H1 (cell line): ENCODE results near the gene WDR5. TPM values are rescaled to one million over a fixed set of nuclear protein-coding genes. Genes with fewer than 3 reads are reported as not detected.

ENCODE experiments used
- CTCF ChIA-PET: fragments of 300-600 bp; sonication (Branson Sonifier 250); formaldehyde crosslinking; loops from one replicate; lab custom pipeline; 2021; ENCODE audit not compliant: partially characterized antibody; lab: Charles Lee
- POLR2A ChIA-PET: fragments of 300-600 bp; sonication (Branson Sonifier 250); formaldehyde crosslinking; loops from one replicate; lab custom pipeline; 2021; ENCODE audit warnings: inconsistent platforms; ENCODE audit not compliant: partially characterized antibody; lab: Charles Lee
- DNase-seq, 2 experiments: peaks; one replicate each; pipeline versions ENCODE4 v3.0.0 to v3.0.0-alpha.2; 2010 to 2022; ENCODE audit warnings: low spot score in 2 of 2, low read depth in 1 of 2, mixed read lengths in 1 of 2
- FAIRE-seq: peaks from 2 replicates; lab custom pipeline; 2011; peaks lifted over from hg19 to GRCh38; lab: Jason Lieb, UNC
- H2AFZ ChIP-seq: 2 replicates; pipeline ENCODE4 v1.8.1; 2012; ENCODE audit warnings: low read length, inconsistent platforms
- H2AK5ac ChIP-seq: 2 replicates; pipeline ENCODE4 v1.6.1; 2013; ENCODE audit warnings: low read depth, low read length
- H2BK120ac ChIP-seq: replicated peaks from 2 replicates; pipeline ENCODE3; 2013; ENCODE audit warnings: low read depth, low read length, inconsistent platforms
- H2BK12ac ChIP-seq: 2 replicates; pipeline ENCODE4 v1.6.1; 2013; ENCODE audit warnings: low read depth, low read length
- H2BK15ac ChIP-seq: 2 replicates; pipeline ENCODE4 v1.6.1; 2013; ENCODE audit warnings: low read length
- H2BK20ac ChIP-seq: 2 replicates; pipeline ENCODE4 v1.6.1; 2013; ENCODE audit warnings: low read length
- H2BK5ac ChIP-seq: 2 replicates; pipeline ENCODE4 v1.6.1; 2013; ENCODE audit warnings: low read depth, low read length
- H3K14ac ChIP-seq: 2 replicates; pipeline ENCODE4 v1.6.1; 2013; ENCODE audit warnings: inconsistent platforms; ENCODE audit not compliant: insufficient read length
- H3K18ac ChIP-seq: 2 replicates; pipeline ENCODE4 v1.6.1; 2013; ENCODE audit warnings: low read length; ENCODE audit errors: extremely low read depth
- H3K23ac ChIP-seq: 2 replicates; pipeline ENCODE4 v1.6.1; 2013; ENCODE audit warnings: inconsistent platforms; ENCODE audit not compliant: insufficient read length
- H3K23me2 ChIP-seq: 2 replicates; pipeline ENCODE4 v1.6.1; 2013; ENCODE audit warnings: low read depth, low read length
- H3K27ac ChIP-seq: 2 replicates; pipeline ENCODE4 v1.6.1; 2011; ENCODE audit warnings: low read depth, low read length, inconsistent platforms
- H3K27me3 ChIP-seq, 4 experiments: replicated peaks in 1 of 4; 1 replicate in 1 of 4; 2 replicates in 3 of 4; pipeline versions ENCODE4 v1.6.1 to v1.8.1; 2011 to 2013; ENCODE audit warnings: low read length in 3 of 4, mild to moderate bottlenecking in 3 of 4, inconsistent platforms in 2 of 4, mixed read lengths in 2 of 4, moderate library complexity in 1 of 4; ENCODE audit not compliant: control insufficient read depth in 3 of 4, insufficient read depth in 3 of 4; ENCODE audit errors: extremely low read depth in 1 of 4
- H3K36me3 ChIP-seq, 4 experiments: 2 replicates each; pipeline versions ENCODE4 v1.6.1 to v1.8.1; 2011 to 2013; ENCODE audit warnings: mild to moderate bottlenecking in 4 of 4, low read length in 3 of 4, moderate library complexity in 2 of 4, control low read depth in 1 of 4, inconsistent platforms in 1 of 4; ENCODE audit not compliant: insufficient read depth in 4 of 4, control insufficient read depth in 2 of 4
- H3K4ac ChIP-seq: replicated peaks from 2 replicates; pipeline ENCODE3; 2013; ENCODE audit warnings: low read length, low read depth, mixed read lengths, inconsistent platforms; ENCODE audit not compliant: insufficient read length
- H3K4me1 ChIP-seq, 4 experiments: replicated peaks in 1 of 4; 1 replicate in 1 of 4; 2 replicates in 3 of 4; pipeline versions ENCODE4 v1.6.1 to v1.8.1; 2011 to 2013; ENCODE audit warnings: low read length in 3 of 4, inconsistent platforms in 2 of 4, mixed read lengths in 1 of 4; ENCODE audit not compliant: insufficient read depth in 4 of 4, control insufficient read depth in 3 of 4
- H3K4me2 ChIP-seq, 2 experiments: 2 replicates each; pipeline versions ENCODE4 v1.6.1 to v1.8.1; 2011 to 2013; ENCODE audit warnings: low read depth in 2 of 2, low read length in 2 of 2, control low read depth in 1 of 2, inconsistent platforms in 1 of 2, mild to moderate bottlenecking in 1 of 2; ENCODE audit not compliant: insufficient read depth in 1 of 2
- H3K4me3 ChIP-seq, 4 experiments: fragments of 200-600, 300-600 bp in 1 of 4; sonication (generic), shearing (Covaris generic), sonication (Bioruptor Twin) in 1 of 4; 2 replicates each; pipeline versions ENCODE4 v1.5.1 to v1.8.1; 2011 to 2016; ENCODE audit warnings: low read length in 4 of 4, low read depth in 3 of 4, control low read depth in 2 of 4, inconsistent platforms in 2 of 4, mild to moderate bottlenecking in 2 of 4, mixed read lengths in 1 of 4, moderate library complexity in 1 of 4; ENCODE audit not compliant: insufficient read depth in 2 of 4; ENCODE audit errors: extremely low read depth in 1 of 4
- H3K56ac ChIP-seq: replicated peaks from 2 replicates; pipeline ENCODE3; 2013; ENCODE audit warnings: low read depth, mild to moderate bottlenecking, mixed read lengths, low read length, inconsistent platforms; ENCODE audit not compliant: insufficient read length
- H3K79me1 ChIP-seq: 2 replicates; pipeline ENCODE4 v1.6.1; 2013; ENCODE audit warnings: low read depth, low read length, control low read depth
- H3K79me2 ChIP-seq, 2 experiments: 2 replicates each; pipeline versions ENCODE4 v1.6.1 to v1.8.1; 2012 to 2013; ENCODE audit warnings: low read length in 2 of 2, mild to moderate bottlenecking in 2 of 2, inconsistent platforms in 1 of 2; ENCODE audit not compliant: insufficient read depth in 2 of 2, control insufficient read depth in 1 of 2
- H3K9ac ChIP-seq, 4 experiments: replicated peaks in 1 of 4; 1 replicate in 1 of 4; 2 replicates in 3 of 4; pipeline versions ENCODE4 v1.6.1 to v1.8.1; 2011 to 2013; ENCODE audit warnings: low read depth in 3 of 4, low read length in 3 of 4, control low read depth in 2 of 4, mild to moderate bottlenecking in 2 of 4, moderate library complexity in 2 of 4, inconsistent platforms in 1 of 4; ENCODE audit errors: extremely low read depth in 1 of 4
- H3K9me3 ChIP-seq, 2 experiments: 2 replicates each; pipeline versions ENCODE4 v1.6.1 to v1.8.1; 2012 to 2013; ENCODE audit warnings: mild to moderate bottlenecking in 2 of 2, moderate library complexity in 2 of 2, control low read depth in 1 of 2, inconsistent platforms in 1 of 2, low read depth in 1 of 2, low read length in 1 of 2, mixed read lengths in 1 of 2; ENCODE audit not compliant: insufficient read depth in 2 of 2
- H4K20me1 ChIP-seq, 2 experiments: replicated peaks in 1 of 2; 2 replicates each; pipeline versions ENCODE3 to v1.8.1; 2011 to 2013; ENCODE audit warnings: inconsistent platforms in 2 of 2, low read length in 2 of 2, mild to moderate bottlenecking in 1 of 2; ENCODE audit not compliant: insufficient read depth in 2 of 2, control insufficient read depth in 1 of 2
- H4K5ac ChIP-seq: 2 replicates; pipeline ENCODE4 v1.6.1; 2013; ENCODE audit warnings: low read length, low read depth, mixed read lengths, inconsistent platforms; ENCODE audit not compliant: insufficient read length
- H4K8ac ChIP-seq: 2 replicates; pipeline ENCODE4 v1.8.0; 2013; ENCODE audit warnings: mild to moderate bottlenecking, moderate library complexity, low read length, inconsistent platforms; ENCODE audit not compliant: insufficient read depth; ENCODE audit errors: extremely low read depth
- H4K91ac ChIP-seq: replicated peaks from 2 replicates; pipeline ENCODE3; 2013; ENCODE audit warnings: low read length, mixed read lengths, inconsistent platforms; ENCODE audit not compliant: insufficient read length
- ASH2L ChIP-seq: fragments of 200-600, 300-600 bp; sonication (generic); IDR thresholded peaks from one replicate; pipeline ENCODE4 v1.7.1; 2017; ENCODE audit warnings: low read length
- KDM1A ChIP-seq: fragments of 200-600, 300-600 bp; sonication (generic); IDR thresholded peaks from 2 replicates; pipeline ENCODE4 v1.7.1; 2016; ENCODE audit warnings: mild to moderate bottlenecking, low read length, borderline replicate concordance
- WGBS, 2 experiments: shearing (Covaris generic) in 1 of 2; methylation state at CpG; one replicate each; pipeline versions ENCODE4 v1.1.6 to v1.1.7; 2013 to 2015; ENCODE audit warnings: low lambda C conversion rate in 2 of 2, mixed read lengths in 2 of 2, inconsistent platforms in 1 of 2, low coverage in 1 of 2, missing lambda C conversion rate in 1 of 2; ENCODE audit not compliant: insufficient replicate concordance in 2 of 2, insufficient coverage in 1 of 2, insufficient read length in 1 of 2; ENCODE audit errors: extremely low coverage in 1 of 2, missing lambda C conversion rate in 1 of 2; 5-methylcytosine and 5-hydroxymethylcytosine counted together
- polyA plus RNA-seq, 7 experiments: library from polyadenylated mRNA; depleted of rRNA in 3 of 7; stranded (reverse) in 5 of 7; unstranded in 2 of 7; fragments of >200 nt in 5 of 7; fragments of 200-250 nt in 2 of 7; gene quantifications; 1 replicate in 5 of 7; 2 replicates in 1 of 7; 4 replicates in 1 of 7; pipeline versions ENCODE4 v1.2.1 to v1.2.3, GENCODE V29; 2011 to 2013; ENCODE audit warnings: missing spikeins in 2 of 7, mixed read lengths in 2 of 7
- total RNA-seq: library from RNA; stranded (reverse); fragmentation: NEBNext Ultra II Directional; extraction: Animal tissue kit (Norgen Biotek cat#: 25700); gene quantifications from 2 replicates; pipeline ENCODE4 v1.2.1, GENCODE V29; 2021

WDR5 gene
- total and polyA plus RNA-seq, 2 of the 8 experiments (the other 6 are each of a cell fraction or from before 2014, with no cell fraction given) = 38.4 to 68.1 TPM

GRCh38 chr9:134171316-134172197 lies 35.7 kb downstream of the WDR5 start:
- no peak overlapping the region for H3K4me2 ChIP-seq
- ChIA-PET POLR2A (interaction anchor here (0.5 to 1.1 kb wide), 4 partner anchors 16 to 251 kb away, joined by 3 read pairs; no protein-coding TSS in a partner anchor), CTCF (interaction anchor here (0.6 to 4.9 kb wide), 62 partner anchors 8 to 471 kb away, joined by 3 to 53 read pairs (median 4); no protein-coding TSS in a partner anchor)
- H3K79me2 ChIP-seq = no peaks in the 10 kb centered on the region
- no peak overlapping the region; the same call in 1 of the 2 replicates for H4K8ac ChIP-seq
- H2AFZ ChIP-seq = no peak overlapping the region
- no peaks in the 10 kb centered on the region for H4K20me1 ChIP-seq
- no peak overlapping the region for H3K56ac ChIP-seq
- H3K27me3 ChIP-seq = no peaks in the 10 kb centered on the region
- no peaks in the 10 kb centered on the region for H3K36me3 ChIP-seq
- H4K5ac ChIP-seq = no peak overlapping the region
- no peak overlapping the region for H2BK15ac ChIP-seq
- H2BK20ac ChIP-seq = no peak overlapping the region
- H3K23me2 ChIP-seq = no peaks in the 10 kb centered on the region
- no peak overlapping the region for H2BK120ac ChIP-seq
- H2BK5ac ChIP-seq = no peak overlapping the region
- no peak overlapping the region for H3K14ac ChIP-seq
- no peak overlapping the region for H2AK5ac ChIP-seq
- no peak overlapping the region for H3K9ac ChIP-seq
- no peak overlapping the region for H3K23ac ChIP-seq
- peaks cover 0 to 6% of the 10 kb centered on the region in 2 experiments; a peak in 2 of 4 replicates for H3K9me3 ChIP-seq
- no peak overlapping the region for H2BK12ac ChIP-seq
- no peak for FAIRE-seq
- WGBS, 2 experiments = 92% methylated on average over 18 of the region's 23 CpGs; no CpG with 5 or more reads in 1 of the 2 experiments
- TF ChIP-seq KDM1A (0 out of 2 replicates have a peak, but pooled peaks have one; percentile 13), ASH2L (no peak)
- TF ChIP-seq, all 59 proteins: peak for 1
- Histone ChIP-seq H3K18ac (no peak overlapping the region), H4K91ac (no peak overlapping the region), H3K27ac (no peak overlapping the region), H3K4ac (no peak overlapping the region), H3K4me3 (no peak overlapping the region), H3K4me1 (peaks cover 0 to 19% (median 12%) of the 10 kb centered on the region in 4 experiments; a peak in 6 of 7 replicates), H3K79me1 (no peaks in the 10 kb centered on the region)
- DNase-seq = no peak
